ENCODE results near the gene POMT2. TPM values are rescaled to one million over a fixed set of nuclear protein-coding genes. Genes with fewer than 3 reads are reported as not detected.

POMT2 gene
- total RNA-seq, 1 donor from 2014 or later, result 46.1 TPM

DNA sequence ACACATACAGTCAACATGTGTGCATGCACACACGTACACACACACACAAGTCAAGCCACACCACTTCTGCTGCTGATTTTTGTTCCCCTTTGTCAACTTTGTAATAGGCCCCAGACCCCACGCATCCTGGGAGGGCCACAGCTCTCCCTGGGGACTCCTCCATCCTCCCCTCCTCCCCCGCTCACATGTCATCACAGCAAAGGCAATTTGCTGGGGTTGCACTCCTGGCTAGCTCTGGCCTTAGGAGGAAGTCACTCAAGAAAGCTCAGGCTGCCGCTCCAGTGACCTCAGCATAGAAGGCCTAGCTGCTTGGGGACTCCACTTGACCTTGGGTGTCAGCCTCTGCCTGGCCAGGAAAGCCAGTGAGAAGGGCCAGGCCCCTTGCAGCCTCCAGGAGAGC is 76.8 kb downstream of the POMT2 start:
- no peak for TF ChIP-seq CTCF (IDR thresholded peaks at IDR 0.05; ENCODE audit: unreplicated experiment)
- no peak overlapping the region for H3K4me3 Mint-ChIP-seq
- peaks cover 11% of the 10 kb centered on the region for H3K27me3 Mint-ChIP-seq (ENCODE audit: low read depth)
- H3K4me1 Mint-ChIP-seq, result no peaks in the 10 kb centered on the region
- no peaks in the 10 kb centered on the region for H3K9me3 Mint-ChIP-seq
- no peak overlapping the region for H3K27ac Mint-ChIP-seq
- no peaks in the 10 kb centered on the region for H3K36me3 Mint-ChIP-seq
- DNase-seq (ENCODE audit: low spot score in 2 of 2, unreplicated experiment in 2 of 2), result no peak

- Mint-ChIP-seq H3K4me1 (no peaks in the 10 kb centered on the region), H3K36me3 (no peaks in the 10 kb centered on the region)
Observed at GRCh38 chr14:77242752-77243151, 77.9 kb downstream of the POMT2 start.

GRCh38 chr14:77241955-77242354 is 78.7 kb downstream of the POMT2 start:
- no peak overlapping the region for H3K27ac Mint-ChIP-seq

More at GRCh38 chr14:77242752-77243151, 77.9 kb downstream of the POMT2 start:
- no peak overlapping the region for H3K4me3 Mint-ChIP-seq
- H3K27me3 Mint-ChIP-seq (ENCODE audit: low read depth), result peaks cover 11% of the 10 kb centered on the region
- no peaks in the 10 kb centered on the region for H3K9me3 Mint-ChIP-seq
- no peak for TF ChIP-seq CTCF (IDR thresholded peaks at IDR 0.05; ENCODE audit: unreplicated experiment)
- no peak overlapping the region for H3K27ac Mint-ChIP-seq
- no peak for DNase-seq (ENCODE audit: low spot score in 2 of 2, unreplicated experiment in 2 of 2)

DNA sequence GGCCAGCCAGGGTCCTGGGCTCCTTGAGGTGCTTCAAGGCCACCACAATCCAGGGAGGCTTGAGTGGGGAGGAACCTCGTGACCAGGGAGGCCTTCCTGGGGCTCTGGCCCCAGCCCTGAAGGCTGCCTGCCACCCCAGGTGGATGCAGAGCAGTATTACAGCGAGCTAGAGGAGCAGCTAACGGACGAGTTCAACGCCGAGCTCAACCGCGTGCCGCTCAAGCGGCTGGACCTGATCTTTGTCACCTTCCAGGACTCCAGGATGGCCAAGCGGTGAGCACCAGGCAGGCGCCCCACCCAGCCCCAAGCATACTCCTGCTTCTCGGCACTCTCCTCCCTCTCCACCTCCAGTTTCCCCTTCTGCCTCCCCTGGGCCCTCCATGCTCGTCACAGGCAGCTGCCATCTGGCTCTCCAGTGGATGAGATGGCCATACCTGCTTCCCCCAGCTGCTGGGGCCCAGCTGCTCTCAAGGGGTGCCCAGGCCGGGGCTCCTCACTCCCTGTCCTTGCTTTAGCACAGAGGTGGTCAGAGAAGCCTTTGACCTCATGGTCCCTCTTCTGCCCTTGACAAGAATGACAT is 80.3 kb downstream of the POMT2 start:
- H3K4me1 Mint-ChIP-seq, result no peaks in the 10 kb centered on the region
- H3K27me3 Mint-ChIP-seq (ENCODE audit: low read depth), result peaks cover 9% of the 10 kb centered on the region
- H3K4me3 Mint-ChIP-seq, result no peak overlapping the region

More at GRCh38 chr14:77241955-77242354, 78.7 kb downstream of the POMT2 start:
- TF ChIP-seq CTCF (IDR thresholded peaks at IDR 0.05; ENCODE audit: unreplicated experiment), result no peak
- no peak for DNase-seq (ENCODE audit: low spot score in 2 of 2, unreplicated experiment in 2 of 2)
- H3K4me3 Mint-ChIP-seq, result no peak overlapping the region
- H3K36me3 Mint-ChIP-seq, result no peaks in the 10 kb centered on the region
- peaks cover 15% of the 10 kb centered on the region for H3K27me3 Mint-ChIP-seq (ENCODE audit: low read depth)
- H3K9me3 Mint-ChIP-seq, result no peaks in the 10 kb centered on the region
- no peaks in the 10 kb centered on the region for H3K4me1 Mint-ChIP-seq

DNA sequence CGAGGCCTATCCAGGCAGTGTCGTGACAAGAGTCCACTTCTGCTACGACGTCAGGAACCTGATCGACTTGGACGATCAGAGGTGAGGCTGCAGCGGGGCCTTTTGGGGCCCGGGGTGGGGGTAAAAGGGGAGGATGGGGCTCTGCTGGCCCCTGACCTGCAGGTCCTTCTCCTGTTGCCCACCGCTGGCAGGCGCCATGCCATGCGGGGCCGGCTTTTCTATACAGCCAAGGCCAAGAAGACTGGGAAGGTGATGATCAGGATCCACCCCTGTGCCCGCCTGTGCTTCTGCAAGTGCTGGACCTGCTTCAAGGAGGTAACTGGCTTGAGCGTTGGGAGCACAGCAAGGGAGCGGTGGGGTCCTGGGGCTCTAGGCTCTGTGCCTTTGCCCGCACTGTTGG is 81.3 kb downstream of the POMT2 start:
- DNase-seq (ENCODE audit: low spot score in 2 of 2, unreplicated experiment in 2 of 2), result no peak
- peaks cover 13% of the 10 kb centered on the region for H3K27me3 Mint-ChIP-seq (ENCODE audit: low read depth)
- H3K36me3 Mint-ChIP-seq, result no peaks in the 10 kb centered on the region
- H3K4me1 Mint-ChIP-seq, result no peaks in the 10 kb centered on the region
- no peak overlapping the region for H3K4me3 Mint-ChIP-seq
- TF ChIP-seq CTCF (IDR thresholded peaks at IDR 0.05; ENCODE audit: unreplicated experiment), result no peak
- H3K27ac Mint-ChIP-seq, result no peak overlapping the region
- H3K9me3 Mint-ChIP-seq, result no peaks in the 10 kb centered on the region

More for the DNA sequence above, 80.3 kb downstream of the POMT2 start:
- DNase-seq (ENCODE audit: low spot score in 2 of 2, unreplicated experiment in 2 of 2), result no peak
- Mint-ChIP-seq H3K9me3 (no peaks in the 10 kb centered on the region), H3K27ac (no peak overlapping the region), H3K36me3 (no peaks in the 10 kb centered on the region)
- TF ChIP-seq CTCF (IDR thresholded peaks at IDR 0.05; ENCODE audit: unreplicated experiment), result no peak

GRCh38 chr14:77238996-77239395 is 81.7 kb downstream of the POMT2 start:
- TF ChIP-seq CTCF (IDR thresholded peaks at IDR 0.05; ENCODE audit: unreplicated experiment), result no peak
- Mint-ChIP-seq H3K36me3 (no peaks in the 10 kb centered on the region), H3K27me3 (ENCODE audit: low read depth) (peaks cover 16% of the 10 kb centered on the region), H3K27ac (no peak overlapping the region), H3K4me1 (no peaks in the 10 kb centered on the region), H3K4me3 (no peak overlapping the region), H3K9me3 (no peaks in the 10 kb centered on the region)
- no peak for DNase-seq (ENCODE audit: low spot score in 2 of 2, unreplicated experiment in 2 of 2)

Data from mesothelial cell of epicardium (in vitro differentiated cells).